Astrocyte (in vitro differentiated cells and primary cell): ENCODE measurements around the gene TROAP. TPM values are rescaled to one million over a fixed set of nuclear protein-coding genes. Genes with fewer than 3 reads are reported as not detected.
"Not testable (repeated sequence)": the region's sequence is repeated elsewhere in the genome, so short reads cannot be mapped to it uniquely, and the experiment has no call there.

Experiments used
- DNase-seq: peaks from one replicate; pipeline ENCODE4 v3.0.0-alpha.2; 2010; ENCODE audit warnings: low read depth
- FAIRE-seq: peaks from 2 replicates; lab custom pipeline; 2011; peaks lifted over from hg19 to GRCh38; lab: Jason Lieb, UNC
- H2AFZ ChIP-seq: 2 replicates; pipeline ENCODE4 v1.6.0; 2012; ENCODE audit warnings: low read depth, low read length, inconsistent platforms
- H3K27ac ChIP-seq: 2 replicates; pipeline ENCODE4 v1.5.1; 2011; ENCODE audit warnings: low read depth, low read length, inconsistent platforms
- H3K27me3 ChIP-seq: 2 replicates; pipeline ENCODE4 v1.6.0; 2011; ENCODE audit warnings: low read length, inconsistent platforms; ENCODE audit not compliant: insufficient read depth
- H3K36me3 ChIP-seq: 2 replicates; pipeline ENCODE4 v1.5.1; 2011; ENCODE audit warnings: low read length, inconsistent platforms; ENCODE audit not compliant: insufficient read depth
- H3K4me1 ChIP-seq: 2 replicates; pipeline ENCODE4 v1.5.1; 2011; ENCODE audit warnings: low read length, inconsistent platforms; ENCODE audit not compliant: insufficient read depth
- H3K4me2 ChIP-seq: 2 replicates; pipeline ENCODE4 v1.6.0; 2012; ENCODE audit warnings: low read length, inconsistent platforms
- H3K4me3 ChIP-seq: 2 replicates; pipeline ENCODE4 v1.5.1; 2011; ENCODE audit warnings: low read depth, mild to moderate bottlenecking, low read length, inconsistent platforms; ENCODE audit not compliant: insufficient read depth
- H3K79me2 ChIP-seq: 2 replicates; pipeline ENCODE4 v1.6.0; 2012; ENCODE audit warnings: mild to moderate bottlenecking, low read length, inconsistent platforms; ENCODE audit not compliant: insufficient read depth
- H3K9ac ChIP-seq: 2 replicates; pipeline ENCODE4 v1.6.0; 2012; ENCODE audit warnings: mild to moderate bottlenecking, low read length, inconsistent platforms
- H3K9me3 ChIP-seq: 2 replicates; pipeline ENCODE4 v1.5.1; 2012; ENCODE audit warnings: low read depth, mild to moderate bottlenecking, low read length, inconsistent platforms; ENCODE audit not compliant: insufficient read depth
- H4K20me1 ChIP-seq: 2 replicates; pipeline ENCODE4 v1.6.0; 2012; ENCODE audit warnings: low read length, inconsistent platforms; ENCODE audit not compliant: insufficient read depth
- H3K27ac Mint-ChIP-seq: one replicate; pipeline ENCODE4 v1.8.0; 2021; ENCODE audit warnings: mild to moderate bottlenecking, mixed read lengths; ENCODE audit not compliant: unreplicated experiment
- H3K27me3 Mint-ChIP-seq: one replicate; pipeline ENCODE4 v1.8.0; 2021; ENCODE audit warnings: low read depth, mixed read lengths; ENCODE audit not compliant: unreplicated experiment
- H3K36me3 Mint-ChIP-seq: one replicate; pipeline ENCODE4 v1.8.0; 2021; ENCODE audit warnings: low read depth, mixed read lengths; ENCODE audit not compliant: unreplicated experiment
- H3K4me1 Mint-ChIP-seq: one replicate; pipeline ENCODE4 v1.8.0; 2021; ENCODE audit warnings: low read depth, mixed read lengths; ENCODE audit not compliant: unreplicated experiment
- H3K4me3 Mint-ChIP-seq: one replicate; pipeline ENCODE4 v1.8.0; 2021; ENCODE audit warnings: mild to moderate bottlenecking, moderate library complexity, mixed read lengths; ENCODE audit not compliant: unreplicated experiment
- H3K9me3 Mint-ChIP-seq: one replicate; pipeline ENCODE4 v1.8.0; 2021; ENCODE audit warnings: mild to moderate bottlenecking, mixed read lengths; ENCODE audit not compliant: unreplicated experiment
- CTCF ChIP-seq: IDR thresholded peaks from 2 replicates; pipeline ENCODE4 v1.5.1; 2011; ENCODE audit warnings: low read depth, mild to moderate bottlenecking, inconsistent platforms, low read length, moderate library complexity; ENCODE audit not compliant: insufficient read depth
- EZH2 ChIP-seq: IDR thresholded peaks from 2 replicates; pipeline ENCODE4 v1.6.1; 2012; ENCODE audit warnings: mild to moderate bottlenecking, low read length, inconsistent platforms; ENCODE audit not compliant: insufficient read depth
- total RNA-seq: library from RNA; stranded (reverse); gene quantifications from 2 replicates; pipeline ENCODE4 v1.2.1, GENCODE V29; 2021

Gene TROAP
- total RNA-seq, 1 donor from 2014 or later = 2.7 TPM

- H3K4me3 Mint-ChIP-seq = no peak overlapping the region
- Histone ChIP-seq H3K4me3 (no peak overlapping the region), H3K27ac (no peak overlapping the region), H3K36me3 (no peaks in the 10 kb centered on the region), H3K4me1 (no peaks in the 10 kb centered on the region), H4K20me1 (no peaks in the 10 kb centered on the region), H3K9me3 (no peaks in the 10 kb centered on the region), H3K27me3 (no peaks in the 10 kb centered on the region), H2AFZ (no peak overlapping the region), H3K4me2 (no peak overlapping the region), H3K9ac (no peak overlapping the region), H3K79me2 (no peaks in the 10 kb centered on the region)
- FAIRE-seq (no peak), DNase-seq (no peak)
- no peaks in the 10 kb centered on the region for H3K9me3 Mint-ChIP-seq
- peaks cover 24% of the 10 kb centered on the region for H3K27me3 Mint-ChIP-seq
- H3K4me1 Mint-ChIP-seq = no peaks in the 10 kb centered on the region
- no peaks in the 10 kb centered on the region for H3K36me3 Mint-ChIP-seq
- no peak overlapping the region for H3K27ac Mint-ChIP-seq
- no peak for TF ChIP-seq EZH2
- TF ChIP-seq CTCF = no peak
These were observed 8.2 kb upstream of the TROAP start for GRCh38 chr12:49314811-49315210.

- not testable (repeated sequence) for H3K4me3 Mint-ChIP-seq, H4K20me1 ChIP-seq, H3K4me2 ChIP-seq, H3K9me3 Mint-ChIP-seq, H3K36me3 ChIP-seq, H3K27ac Mint-ChIP-seq, H3K27ac ChIP-seq, H3K4me1 Mint-ChIP-seq, H3K27me3 ChIP-seq, H3K4me3 ChIP-seq, H3K9me3 ChIP-seq, H3K79me2 ChIP-seq, H3K9ac ChIP-seq, H3K4me1 ChIP-seq, H3K36me3 Mint-ChIP-seq, FAIRE-seq, H2AFZ ChIP-seq, DNase-seq
- H3K27me3 Mint-ChIP-seq = peaks cover 12% of the 10 kb centered on the region
These were observed 5.9 kb upstream of the TROAP start for GRCh38 chr12:49317118-49317517.

GRCh38 chr12:49320411-49321103, 2.5 kb upstream of the TROAP start:
- H3K9me3 ChIP-seq, H3K36me3 ChIP-seq, H3K9ac ChIP-seq, H3K27me3 ChIP-seq, FAIRE-seq, H3K4me3 Mint-ChIP-seq, H4K20me1 ChIP-seq, H2AFZ ChIP-seq, H3K36me3 Mint-ChIP-seq, H3K27ac ChIP-seq, H3K9me3 Mint-ChIP-seq, H3K4me1 Mint-ChIP-seq, H3K27ac Mint-ChIP-seq, H3K27me3 Mint-ChIP-seq, DNase-seq, H3K4me3 ChIP-seq, H3K4me2 ChIP-seq: not testable (repeated sequence)
- Histone ChIP-seq H3K4me1 (peaks cover 14% of the 10 kb centered on the region), H3K79me2 (peaks cover 14% of the 10 kb centered on the region)
